IPS-20b (cell line): ENCODE results near the gene NR6A1.

Source experiments
- H3K27ac ChIP-seq: one replicate; pipeline ENCODE4 v1.5.1; 2013; ENCODE audit warnings: low read length
- H3K27me3 ChIP-seq: 2 replicates; pipeline ENCODE4 v1.6.1; 2013; ENCODE audit warnings: mild to moderate bottlenecking, low read length, inconsistent platforms; ENCODE audit not compliant: insufficient read depth
- H3K36me3 ChIP-seq: 2 replicates; pipeline ENCODE4 v1.6.1; 2013; ENCODE audit warnings: low read depth, mild to moderate bottlenecking, inconsistent platforms, low read length, moderate library complexity; ENCODE audit not compliant: insufficient read depth
- H3K4me1 ChIP-seq: 2 replicates; pipeline ENCODE4 v1.6.1; 2013; ENCODE audit warnings: mild to moderate bottlenecking, control low read depth, inconsistent platforms, low read length, moderate library complexity; ENCODE audit not compliant: insufficient read depth
- H3K4me3 ChIP-seq: 2 replicates; pipeline ENCODE4 v1.5.1; 2013; ENCODE audit warnings: mild to moderate bottlenecking, low read length, inconsistent platforms
- H3K9ac ChIP-seq: 2 replicates; pipeline ENCODE4 v1.6.1; 2013; ENCODE audit warnings: low read depth, mild to moderate bottlenecking, inconsistent platforms, low read length, moderate library complexity
- H3K9me3 ChIP-seq: 2 replicates; pipeline ENCODE4 v1.6.1; 2013; ENCODE audit warnings: mild to moderate bottlenecking, low read depth, low read length, inconsistent platforms; ENCODE audit not compliant: insufficient read depth

NR6A1 gene

GRCh38 chr9:124594225-124594624 lies 176.9 kb downstream of the NR6A1 start:
- no peaks in the 10 kb centered on the region for H3K27me3 ChIP-seq
- peak overlapping the region; percentile 96 for H3K27ac ChIP-seq
- H3K4me1 ChIP-seq = peaks cover 71% of the 10 kb centered on the region
- H3K4me3 ChIP-seq = peak overlapping the region; percentile 65
- no peaks in the 10 kb centered on the region for H3K36me3 ChIP-seq
- H3K9ac ChIP-seq = peak overlapping the region; percentile 81
- no peaks in the 10 kb centered on the region for H3K9me3 ChIP-seq

DNA sequence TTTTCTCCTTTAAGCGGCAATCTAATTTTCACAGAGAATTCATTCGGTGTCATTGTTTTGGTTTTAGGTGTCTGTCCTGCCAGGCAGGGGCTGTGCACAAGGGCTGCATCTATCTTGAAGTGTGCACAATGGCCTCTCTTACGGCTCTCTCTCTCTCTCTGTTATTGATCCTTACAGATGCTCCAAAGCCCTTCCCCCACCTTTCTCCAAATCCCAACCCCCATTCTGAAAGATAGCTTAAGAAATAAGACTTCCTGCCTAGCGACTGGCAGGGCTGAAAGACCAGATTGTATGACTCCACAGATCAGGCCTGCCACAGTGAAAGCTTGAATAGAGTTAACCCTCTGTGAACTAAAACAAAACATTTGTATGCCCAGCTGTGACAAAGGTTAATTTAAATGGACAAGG lies 177.5 kb downstream of the NR6A1 start:
- peak overlapping the region; percentile 96 for H3K27ac ChIP-seq

DNA sequence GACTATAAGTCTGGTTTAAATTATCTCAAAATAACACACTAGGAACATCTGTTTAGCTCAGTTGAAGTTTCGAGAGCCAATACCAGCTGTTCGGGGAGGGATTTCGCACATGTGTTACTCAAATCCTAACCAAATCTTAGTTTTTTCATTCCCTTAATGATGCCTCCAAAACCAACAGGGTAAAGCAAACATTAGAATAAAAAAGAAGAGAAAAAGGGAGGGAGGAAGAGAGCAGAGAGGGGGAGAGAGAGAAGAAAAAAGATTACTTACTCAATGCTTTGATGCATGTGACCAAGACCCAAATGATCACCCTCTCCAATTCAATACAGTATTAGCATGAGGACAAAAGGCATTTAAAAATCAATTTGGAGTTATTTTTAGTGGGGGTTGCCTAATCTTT lies 177.9 kb downstream of the NR6A1 start:
- Histone ChIP-seq H3K27me3 (no peaks in the 10 kb centered on the region), H3K27ac (peak overlapping the region; percentile 96), H3K9ac (peak overlapping the region; percentile 81; the same call in 1 of the 2 replicates), H3K4me1 (peaks cover 71% of the 10 kb centered on the region), H3K9me3 (no peaks in the 10 kb centered on the region), H3K36me3 (no peaks in the 10 kb centered on the region), H3K4me3 (peak overlapping the region; percentile 65)

More for the DNA sequence above, 177.5 kb downstream of the NR6A1 start:
- Histone ChIP-seq H3K9ac (peak overlapping the region; percentile 81), H3K4me1 (peaks cover 71% of the 10 kb centered on the region), H3K9me3 (no peaks in the 10 kb centered on the region), H3K4me3 (peak overlapping the region; percentile 65), H3K27me3 (no peaks in the 10 kb centered on the region), H3K36me3 (no peaks in the 10 kb centered on the region)

DNA sequence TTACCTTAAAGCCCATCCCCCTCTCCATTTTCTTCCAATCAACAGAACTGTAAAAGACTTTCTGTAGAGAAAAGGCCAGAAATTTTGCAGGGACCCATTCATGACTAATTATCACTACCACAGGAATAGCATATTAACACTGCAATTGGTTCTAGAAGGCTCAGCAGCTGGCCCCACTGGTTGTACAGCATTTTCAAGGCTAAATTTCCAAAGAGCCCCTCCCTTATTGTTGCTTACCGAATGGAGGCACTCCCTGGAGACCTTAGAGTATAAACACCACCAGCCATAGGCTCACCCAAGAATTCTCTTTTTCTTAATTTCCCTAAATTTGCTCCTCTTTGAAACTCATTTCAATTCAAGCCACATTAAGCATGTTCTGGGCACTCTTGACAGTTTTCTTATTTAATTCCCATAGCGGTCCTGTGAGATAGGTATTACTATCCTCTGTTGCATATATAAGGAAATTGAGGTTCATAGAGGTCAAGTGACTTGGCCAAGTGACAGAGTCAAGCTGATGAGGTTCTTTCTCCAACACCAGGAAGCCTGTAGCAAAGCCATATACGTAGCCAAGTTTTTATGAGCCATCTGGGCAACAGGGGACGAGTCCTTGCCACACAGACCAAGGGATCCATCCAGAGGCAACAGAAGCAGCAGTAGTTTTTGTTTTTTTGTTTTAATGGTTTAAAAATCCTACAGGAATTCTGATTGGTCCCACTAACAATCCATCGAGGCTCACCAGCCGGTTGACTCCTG lies 180.0 kb downstream of the NR6A1 start:
- H3K9me3 ChIP-seq = no peaks in the 10 kb centered on the region
- peak overlapping the region; percentile 1; the same call in 1 of the 2 replicates for H3K9ac ChIP-seq
- no peaks in the 10 kb centered on the region for H3K27me3 ChIP-seq
- peak overlapping the region; percentile 96 for H3K27ac ChIP-seq
- H3K4me3 ChIP-seq = no peak overlapping the region
- no peaks in the 10 kb centered on the region for H3K36me3 ChIP-seq
- peaks cover 59% of the 10 kb centered on the region for H3K4me1 ChIP-seq

- no peak overlapping the region for H3K4me3 ChIP-seq
- peaks cover 3% of the 10 kb centered on the region; the same call in 1 of the 2 replicates for H3K4me1 ChIP-seq
- peaks cover 2% of the 10 kb centered on the region for H3K9me3 ChIP-seq
- no peak overlapping the region for H3K27ac ChIP-seq
- H3K9ac ChIP-seq = no peak overlapping the region
- H3K27me3 ChIP-seq = no peaks in the 10 kb centered on the region
- H3K36me3 ChIP-seq = no peaks in the 10 kb centered on the region; the same call in 1 of the 2 replicates
Observed at GRCh38 chr9:124584631-124585030, 186.5 kb downstream of the NR6A1 start.

GRCh38 chr9:124583134-124583533 lies 188.0 kb downstream of the NR6A1 start:
- H3K9me3 ChIP-seq = peaks cover 5% of the 10 kb centered on the region
- H3K9ac ChIP-seq = no peak overlapping the region
- no peaks in the 10 kb centered on the region; the same call in 1 of the 2 replicates for H3K36me3 ChIP-seq
- H3K4me1 ChIP-seq = peaks cover 7% of the 10 kb centered on the region; the same call in 1 of the 2 replicates
- H3K4me3 ChIP-seq = no peak overlapping the region
- no peaks in the 10 kb centered on the region for H3K27me3 ChIP-seq
- H3K27ac ChIP-seq = no peak overlapping the region

DNA sequence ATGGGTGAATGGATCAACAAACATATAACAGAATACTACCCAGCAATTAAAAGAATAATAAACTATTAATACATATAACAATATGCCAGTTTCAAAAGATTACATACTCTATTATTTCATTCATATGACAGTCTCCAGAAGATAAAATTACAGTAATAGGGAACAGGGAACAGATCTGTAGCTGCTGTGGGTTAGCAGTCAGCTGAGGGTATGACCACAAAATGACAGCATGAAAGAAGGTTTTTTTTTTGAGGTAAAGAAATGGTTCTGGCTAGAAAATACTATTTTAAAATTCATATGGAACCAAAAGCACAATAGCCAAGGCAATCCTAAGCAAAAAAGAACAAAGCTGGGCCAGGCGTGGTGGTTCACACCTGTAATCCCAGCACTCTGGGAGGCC lies 190.9 kb downstream of the NR6A1 start:
- Histone ChIP-seq H3K9me3 (peaks cover 5% of the 10 kb centered on the region), H3K4me1 (peaks cover 7% of the 10 kb centered on the region; the same call in 1 of the 2 replicates), H3K9ac (no peak overlapping the region), H3K27me3 (no peaks in the 10 kb centered on the region), H3K27ac (no peak overlapping the region), H3K4me3 (no peak overlapping the region), H3K36me3 (no peaks in the 10 kb centered on the region; the same call in 1 of the 2 replicates)

GRCh38 chr9:124576751-124577150 lies 194.4 kb downstream of the NR6A1 start:
- Histone ChIP-seq H3K4me3 (no peak overlapping the region), H3K27ac (no peak overlapping the region), H3K27me3 (no peaks in the 10 kb centered on the region), H3K9me3 (peaks cover 5% of the 10 kb centered on the region; the same call in 1 of the 2 replicates), H3K4me1 (peaks cover 7% of the 10 kb centered on the region; the same call in 1 of the 2 replicates), H3K9ac (no peak overlapping the region), H3K36me3 (no peaks in the 10 kb centered on the region)

- Histone ChIP-seq H3K36me3 (no peaks in the 10 kb centered on the region), H3K9me3 (peaks cover 4% of the 10 kb centered on the region; the same call in 1 of the 2 replicates), H3K27ac (no peak overlapping the region), H3K9ac (no peak overlapping the region), H3K4me1 (peaks cover 23% of the 10 kb centered on the region), H3K4me3 (no peak overlapping the region), H3K27me3 (no peaks in the 10 kb centered on the region)
Observed at GRCh38 chr9:124574534-124575375, 196.4 kb downstream of the NR6A1 start.

DNA sequence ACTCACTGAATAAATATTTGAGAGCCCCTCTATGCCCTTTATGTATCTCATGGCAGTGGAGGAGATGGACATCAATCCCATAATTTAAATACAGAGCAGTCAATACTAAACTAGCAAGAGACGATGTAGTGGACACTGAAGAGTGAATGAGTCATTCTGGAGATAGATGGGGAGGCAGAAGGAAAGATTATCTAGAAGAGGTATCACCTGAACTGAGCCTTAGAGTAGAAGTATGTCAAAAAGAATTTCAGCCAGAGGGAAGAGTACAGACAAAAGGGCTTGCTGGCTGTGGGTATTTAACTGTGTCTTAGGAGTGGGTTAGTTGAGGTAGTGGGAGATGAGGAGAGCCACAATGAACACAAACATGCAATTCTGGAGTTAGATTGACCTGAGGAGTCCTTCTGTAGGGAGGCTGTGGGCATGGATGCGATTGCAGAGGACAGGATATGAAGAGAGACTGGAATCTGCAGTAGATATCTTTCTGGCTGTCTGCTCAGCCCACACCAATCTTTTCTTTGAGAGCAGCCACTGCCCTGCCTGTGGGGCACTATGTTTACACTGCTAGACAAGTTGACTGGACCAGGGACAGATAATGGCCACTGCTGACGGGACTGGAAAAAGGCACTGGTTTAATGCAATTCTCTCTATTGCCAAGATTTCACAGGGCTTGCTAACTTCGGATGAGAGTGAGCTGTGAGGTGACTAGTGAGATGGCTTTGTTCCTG lies 200.0 kb downstream of the NR6A1 start:
- Histone ChIP-seq H3K36me3 (no peaks in the 10 kb centered on the region), H3K9ac (no peak overlapping the region; the same call in 1 of the 2 replicates), H3K4me3 (no peak overlapping the region), H3K4me1 (peaks cover 24% of the 10 kb centered on the region), H3K27ac (no peak overlapping the region), H3K27me3 (no peaks in the 10 kb centered on the region), H3K9me3 (no peaks in the 10 kb centered on the region)

- H3K27ac ChIP-seq = peak overlapping the region; percentile 26
- no peaks in the 10 kb centered on the region for H3K9me3 ChIP-seq
- H3K36me3 ChIP-seq = no peaks in the 10 kb centered on the region
- peaks cover 24% of the 10 kb centered on the region for H3K4me1 ChIP-seq
- H3K4me3 ChIP-seq = no peak overlapping the region
- no peaks in the 10 kb centered on the region for H3K27me3 ChIP-seq
- H3K9ac ChIP-seq = peak overlapping the region; percentile 69; the same call in 1 of the 2 replicates
Observed at GRCh38 chr9:124569942-124570341, 201.2 kb downstream of the NR6A1 start.
